Mucosa of stomach (tissue), 1 donor: ENCODE results near the gene NKD2.

ENCODE experiments used
- H3K27me3 ChIP-seq: one replicate; pipeline ENCODE4 v1.7.0; 2013; ENCODE audit warnings: mild to moderate bottlenecking, low read length; ENCODE audit not compliant: control insufficient read depth, insufficient read depth
- H3K36me3 ChIP-seq: one replicate; pipeline ENCODE4 v1.7.0; 2013; ENCODE audit warnings: low read length; ENCODE audit not compliant: control insufficient read depth, insufficient read depth
- H3K4me1 ChIP-seq: one replicate; pipeline ENCODE4 v1.7.0; 2013; ENCODE audit warnings: mild to moderate bottlenecking, low read length; ENCODE audit not compliant: control insufficient read depth, insufficient read depth
- H3K4me3 ChIP-seq: one replicate; pipeline ENCODE4 v1.7.0; 2013; ENCODE audit warnings: low read length
- H3K9ac ChIP-seq: one replicate; pipeline ENCODE4 v1.7.0; 2013; ENCODE audit warnings: mild to moderate bottlenecking, low read length, moderate library complexity
- H3K9me3 ChIP-seq: one replicate; pipeline ENCODE4 v1.7.0; 2013; ENCODE audit warnings: mild to moderate bottlenecking, low read length, moderate library complexity; ENCODE audit not compliant: control insufficient read depth
- donor health status: Pancreatic carcinoma.

The NKD2 gene

DNA sequence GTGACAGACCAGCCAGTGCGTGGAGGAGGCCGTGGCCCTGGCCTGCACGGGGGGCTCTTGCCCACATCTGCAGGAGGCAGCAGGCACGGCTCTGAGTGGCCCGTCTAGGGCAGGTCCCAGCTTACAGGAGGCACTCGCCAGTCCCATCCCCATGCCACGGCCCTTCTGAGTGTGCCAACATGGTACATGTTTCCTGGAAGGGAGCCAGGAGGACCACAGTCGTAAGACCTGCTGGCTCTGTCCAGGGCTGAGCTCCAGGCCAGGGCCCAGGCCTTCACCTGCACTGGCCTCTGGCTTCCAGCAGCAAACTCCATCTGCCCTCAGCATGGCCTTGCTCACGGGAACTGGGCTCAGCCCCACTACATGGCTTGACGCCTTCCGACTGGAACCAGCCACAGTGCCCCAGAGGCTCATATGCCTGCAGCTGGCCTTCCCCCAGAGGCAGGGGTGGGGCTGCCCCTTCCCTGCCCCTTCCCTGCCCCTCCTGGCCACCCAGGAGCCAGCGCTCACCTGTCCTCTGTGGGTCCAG, 3.8 kb downstream of the NKD2 start:
- Histone ChIP-seq H3K9me3 (no peaks in the 10 kb centered on the region), H3K4me1 (peaks cover 15% of the 10 kb centered on the region), H3K27me3 (peaks cover 41% of the 10 kb centered on the region), H3K36me3 (no peaks in the 10 kb centered on the region), H3K9ac (no peak overlapping the region), H3K4me3 (no peak overlapping the region)

DNA sequence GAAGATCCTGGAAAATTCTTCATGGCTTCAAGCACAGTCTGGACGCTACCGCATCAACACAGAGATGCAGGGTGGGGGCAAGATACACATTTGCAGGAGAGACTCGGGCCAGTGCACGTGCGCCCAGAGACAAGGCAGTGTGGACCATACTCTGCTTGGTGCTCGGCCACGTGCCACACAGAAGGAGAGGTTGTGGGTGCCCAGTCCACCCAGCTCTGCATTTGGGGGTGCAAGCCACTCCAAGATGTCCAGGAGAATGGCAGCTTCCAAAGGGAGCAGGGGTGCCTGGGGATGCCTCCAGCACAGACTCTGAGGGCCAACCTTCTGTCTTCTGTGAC, 4.3 kb downstream of the NKD2 start:
- H3K27me3 ChIP-seq, result peaks cover 36% of the 10 kb centered on the region
- H3K9ac ChIP-seq, result no peak overlapping the region
- no peak overlapping the region for H3K4me3 ChIP-seq
- no peaks in the 10 kb centered on the region for H3K36me3 ChIP-seq
- no peaks in the 10 kb centered on the region for H3K9me3 ChIP-seq
- peaks cover 13% of the 10 kb centered on the region for H3K4me1 ChIP-seq

DNA sequence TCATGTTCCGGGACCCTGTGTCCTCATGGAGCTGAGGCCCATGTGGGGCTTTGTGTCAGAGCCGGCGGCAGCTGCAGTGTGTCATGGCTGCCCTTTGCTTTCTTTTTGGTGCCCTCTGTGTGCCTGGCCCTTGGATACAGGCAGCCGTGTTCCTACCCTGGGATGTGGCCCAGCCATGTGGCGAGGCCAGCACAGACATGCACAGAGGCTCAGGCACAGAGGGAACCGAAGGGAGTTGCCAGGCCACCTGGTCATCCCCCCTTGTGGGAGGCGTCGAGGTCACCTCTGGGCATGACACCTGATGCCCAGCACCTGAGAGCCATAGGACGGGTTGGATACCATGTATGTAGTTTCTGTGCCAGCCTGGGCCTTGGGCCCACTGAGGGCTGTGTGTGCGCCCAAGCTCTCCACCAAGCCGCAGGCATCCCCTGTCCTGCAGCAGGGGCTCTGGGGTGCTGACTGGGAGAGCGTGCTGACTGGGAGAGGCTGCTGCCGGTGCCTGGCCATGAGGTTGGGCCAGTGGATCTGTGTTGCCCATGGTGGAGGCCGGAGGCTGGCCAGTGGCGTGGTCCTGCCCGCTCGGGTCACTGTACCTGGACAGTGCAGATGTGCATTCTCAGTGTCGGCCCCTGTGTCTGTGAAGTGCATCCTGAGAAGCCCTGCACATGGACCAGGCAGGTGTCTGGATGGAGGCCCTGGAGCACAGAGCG, 4.8 kb downstream of the NKD2 start:
- no peak overlapping the region for H3K4me3 ChIP-seq
- H3K36me3 ChIP-seq, result no peaks in the 10 kb centered on the region
- H3K27me3 ChIP-seq, result peaks cover 31% of the 10 kb centered on the region
- H3K9ac ChIP-seq, result no peak overlapping the region
- H3K4me1 ChIP-seq, result peaks cover 8% of the 10 kb centered on the region
- H3K9me3 ChIP-seq, result no peaks in the 10 kb centered on the region

DNA sequence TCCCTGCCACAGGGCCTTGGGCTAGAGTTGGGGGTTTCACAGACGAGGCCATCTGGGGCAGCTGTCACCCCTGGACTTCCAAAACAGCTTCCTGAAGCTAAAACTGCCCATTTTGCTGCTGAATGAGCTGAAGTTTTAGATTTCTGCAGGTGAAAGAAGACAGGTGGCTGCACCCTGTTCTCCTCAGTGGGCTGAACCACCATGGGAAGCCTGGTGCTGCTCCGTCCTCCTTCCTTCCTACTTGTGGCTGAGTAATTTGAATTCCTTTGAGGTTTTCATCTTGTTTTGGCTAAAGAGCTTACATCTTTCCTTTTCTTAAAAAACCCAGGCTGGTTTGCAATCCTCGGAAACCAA, 5.3 kb downstream of the NKD2 start:
- H3K4me1 ChIP-seq, result peaks cover 7% of the 10 kb centered on the region

GRCh38 chr5:1014346-1014745, 5.7 kb downstream of the NKD2 start:
- Histone ChIP-seq H3K36me3 (no peaks in the 10 kb centered on the region), H3K27me3 (peaks cover 27% of the 10 kb centered on the region), H3K4me1 (peaks cover 6% of the 10 kb centered on the region), H3K9me3 (no peaks in the 10 kb centered on the region), H3K9ac (no peak overlapping the region), H3K4me3 (no peak overlapping the region)

More for the DNA sequence above, 5.3 kb downstream of the NKD2 start:
- H3K9me3 ChIP-seq, result no peaks in the 10 kb centered on the region
- no peak overlapping the region for H3K9ac ChIP-seq
- peaks cover 30% of the 10 kb centered on the region for H3K27me3 ChIP-seq
- H3K36me3 ChIP-seq, result no peaks in the 10 kb centered on the region
- H3K4me3 ChIP-seq, result no peak overlapping the region

DNA sequence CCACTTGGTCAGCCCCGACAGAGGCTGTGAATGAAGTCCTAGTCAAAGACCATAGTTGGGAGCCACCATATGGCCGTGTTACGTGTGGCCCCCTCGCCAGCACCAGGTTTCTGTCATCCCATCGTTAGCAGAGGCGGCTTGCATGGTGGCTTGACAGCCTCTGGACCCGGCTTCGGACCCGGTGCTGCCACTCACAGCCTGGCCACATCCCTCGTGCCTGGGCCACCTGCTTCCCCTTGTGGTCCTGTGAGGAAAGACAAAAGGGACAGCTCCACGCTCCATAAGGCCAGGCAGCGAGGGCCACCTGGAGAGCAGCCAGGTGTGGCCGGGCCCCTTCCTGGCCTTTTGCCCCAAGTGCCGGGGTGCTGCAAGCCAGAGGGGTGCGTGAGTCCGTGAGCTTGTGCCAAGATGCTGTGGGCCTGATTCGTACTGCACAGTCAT, 6.2 kb downstream of the NKD2 start:
- no peak overlapping the region for H3K9ac ChIP-seq
- H3K36me3 ChIP-seq, result no peaks in the 10 kb centered on the region
- H3K4me3 ChIP-seq, result no peak overlapping the region
- H3K4me1 ChIP-seq, result peaks cover 2% of the 10 kb centered on the region
- H3K27me3 ChIP-seq, result peaks cover 22% of the 10 kb centered on the region
- no peaks in the 10 kb centered on the region for H3K9me3 ChIP-seq

- no peaks in the 10 kb centered on the region for H3K4me1 ChIP-seq
- no peaks in the 10 kb centered on the region for H3K36me3 ChIP-seq
- no peak overlapping the region for H3K4me3 ChIP-seq
- no peak overlapping the region for H3K9ac ChIP-seq
- peaks cover 15% of the 10 kb centered on the region for H3K27me3 ChIP-seq
- no peaks in the 10 kb centered on the region for H3K9me3 ChIP-seq
These were observed 6.9 kb downstream of the NKD2 start for GRCh38 chr5:1015507-1015906.

DNA sequence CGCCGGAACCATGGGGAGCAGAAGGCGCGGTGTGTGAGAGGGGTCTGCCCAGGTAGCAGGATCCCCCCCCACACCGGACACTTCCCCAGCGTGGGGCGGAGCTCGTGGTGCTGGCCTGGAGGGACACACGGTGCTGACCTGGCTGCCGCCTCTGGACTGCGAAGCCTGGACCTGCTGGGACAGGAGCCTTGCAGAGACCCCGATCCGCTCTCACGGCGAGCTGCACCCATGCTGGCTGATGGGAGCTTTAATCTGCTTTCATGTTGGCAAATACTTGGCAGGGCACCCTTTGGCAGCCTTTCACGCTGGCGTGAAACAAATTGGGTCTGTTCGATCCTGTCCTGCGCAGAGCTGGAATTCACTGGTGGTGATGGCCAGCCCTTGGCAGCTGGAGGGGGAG, 7.4 kb downstream of the NKD2 start:
- no peak overlapping the region for H3K9ac ChIP-seq
- no peaks in the 10 kb centered on the region for H3K9me3 ChIP-seq
- no peak overlapping the region for H3K4me3 ChIP-seq
- H3K4me1 ChIP-seq, result no peaks in the 10 kb centered on the region
- no peaks in the 10 kb centered on the region for H3K36me3 ChIP-seq
- peaks cover 10% of the 10 kb centered on the region for H3K27me3 ChIP-seq

- H3K4me3 ChIP-seq, result no peak overlapping the region
- H3K9ac ChIP-seq, result no peak overlapping the region
These were observed 7.9 kb downstream of the NKD2 start for GRCh38 chr5:1016476-1016875.

DNA sequence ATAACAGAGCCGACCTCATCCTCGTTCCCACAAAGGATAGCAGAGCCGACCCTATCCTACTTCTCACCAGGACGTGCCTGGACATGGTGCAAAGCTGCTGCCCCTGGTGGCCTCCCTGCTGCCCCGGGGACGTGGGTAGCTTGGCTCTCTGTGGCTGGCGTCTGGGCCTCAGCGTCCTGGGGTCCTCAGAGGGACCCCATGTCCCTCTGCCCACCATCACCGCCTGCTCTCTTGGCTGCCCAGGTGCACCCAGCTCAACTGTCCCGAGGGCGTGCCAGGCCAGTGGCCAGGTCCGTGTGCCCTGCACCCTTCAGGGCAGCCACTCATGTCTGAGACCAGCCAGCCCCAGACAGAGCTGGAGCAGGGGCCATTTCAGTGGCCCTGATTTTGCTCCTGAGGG, 8.5 kb downstream of the NKD2 start:
- H3K36me3 ChIP-seq, result no peaks in the 10 kb centered on the region

More at GRCh38 chr5:1016476-1016875, 7.9 kb downstream of the NKD2 start:
- Histone ChIP-seq H3K27me3 (peaks cover 6% of the 10 kb centered on the region), H3K36me3 (no peaks in the 10 kb centered on the region), H3K9me3 (no peaks in the 10 kb centered on the region), H3K4me1 (no peaks in the 10 kb centered on the region)

GRCh38 chr5:1017691-1018455, 9.3 kb downstream of the NKD2 start:
- H3K9me3 ChIP-seq, result no peaks in the 10 kb centered on the region
- H3K27me3 ChIP-seq, result peaks cover 3% of the 10 kb centered on the region
- H3K36me3 ChIP-seq, result no peaks in the 10 kb centered on the region
- H3K4me1 ChIP-seq, result no peaks in the 10 kb centered on the region
- H3K9ac ChIP-seq, result no peak overlapping the region
- no peak overlapping the region for H3K4me3 ChIP-seq

More for the DNA sequence above, 8.5 kb downstream of the NKD2 start:
- H3K9me3 ChIP-seq, result no peaks in the 10 kb centered on the region
- no peak overlapping the region for H3K9ac ChIP-seq
- H3K4me3 ChIP-seq, result no peak overlapping the region
- H3K4me1 ChIP-seq, result no peaks in the 10 kb centered on the region
- H3K27me3 ChIP-seq, result peaks cover 3% of the 10 kb centered on the region

GRCh38 chr5:1018596-1018995, 10.0 kb downstream of the NKD2 start:
- Histone ChIP-seq H3K4me1 (no peaks in the 10 kb centered on the region), H3K4me3 (no peak overlapping the region), H3K27me3 (peaks cover 3% of the 10 kb centered on the region), H3K9me3 (no peaks in the 10 kb centered on the region), H3K9ac (no peak overlapping the region), H3K36me3 (no peaks in the 10 kb centered on the region)
